ENCODE results near the gene P2RY10.

The P2RY10 gene

GRCh38 chrX:78946178-78946931 lies 1.2 kb downstream of the P2RY10 start:
- no peak overlapping the region for H3K4me3 ChIP-seq (ENCODE audit: low read depth, low read length)
- TF ChIP-seq CTCF (IDR thresholded peaks at IDR 0.05; ENCODE audit: low read depth, low read length), result no peak

GRCh38 chrX:78950009-78950835 lies 5.0 kb downstream of the P2RY10 start:
- H3K4me3 ChIP-seq (ENCODE audit: low read depth, low read length), result no peak overlapping the region
- TF ChIP-seq CTCF (IDR thresholded peaks at IDR 0.05; ENCODE audit: low read depth, low read length), result no peak

GRCh38 chrX:78957049-78957767 lies 12.0 kb downstream of the P2RY10 start:
- no peak for TF ChIP-seq CTCF (IDR thresholded peaks at IDR 0.05; ENCODE audit: low read depth, low read length)
- no peak overlapping the region for H3K4me3 ChIP-seq (ENCODE audit: low read depth, low read length)

GRCh38 chrX:78957768-78958130 lies 12.6 kb downstream of the P2RY10 start:
- no peak overlapping the region for H3K4me3 ChIP-seq (ENCODE audit: low read depth, low read length)

GRCh38 chrX:78958419-78959116 lies 13.4 kb downstream of the P2RY10 start:
- no peak for TF ChIP-seq CTCF (IDR thresholded peaks at IDR 0.05; ENCODE audit: low read depth, low read length)

More at GRCh38 chrX:78957768-78958130, 12.6 kb downstream of the P2RY10 start:
- TF ChIP-seq CTCF (IDR thresholded peaks at IDR 0.05; ENCODE audit: low read depth, low read length), result no peak

GRCh38 chrX:78960888-78961287 lies 15.7 kb downstream of the P2RY10 start:
- no peak for TF ChIP-seq CTCF (IDR thresholded peaks at IDR 0.05; ENCODE audit: low read depth, low read length)
- H3K4me3 ChIP-seq (ENCODE audit: low read depth, low read length), result no peak overlapping the region

More at GRCh38 chrX:78958419-78959116, 13.4 kb downstream of the P2RY10 start:
- no peak overlapping the region for H3K4me3 ChIP-seq (ENCODE audit: low read depth, low read length)

Measured in WI38 (cell line).